WTC11 (cell line): ENCODE measurements around the gene MFNG. TPM values are rescaled to one million over a fixed set of nuclear protein-coding genes. Genes with fewer than 3 reads are reported as not detected.

Experiments
- ATAC-seq: fragments of 200-7000 bp; cut with Tn5 transposase; 2 replicates; pipeline ENCODE4 v1.10.0; 2021; ENCODE audit warnings: mild to moderate bottlenecking, moderate library complexity
- CTCF ChIA-PET: fragments of 300-600 bp; sonication (Branson Sonifier 250); formaldehyde crosslinking; loops from one replicate; lab custom pipeline; 2021; ENCODE audit warnings: antibody characterized with exemption; lab: Charles Lee
- POLR2A ChIA-PET: fragments of 350-600 bp; sonication (Branson Sonifier 250); formaldehyde crosslinking; loops from one replicate; lab custom pipeline; 2021; ENCODE audit warnings: antibody characterized with exemption; lab: Charles Lee
- DNase-seq: peaks from one replicate; pipeline ENCODE4 v3.0.0; 2021; ENCODE audit warnings: low spot score
- H3K27ac Mint-ChIP-seq: 2 replicates; pipeline ENCODE4 v1.8.0; 2021; ENCODE audit warnings: mixed read lengths
- H3K27me3 Mint-ChIP-seq: 2 replicates; pipeline ENCODE4 v1.8.0; 2021; ENCODE audit warnings: low read depth, mild to moderate bottlenecking, moderate library complexity, mixed read lengths
- H3K36me3 Mint-ChIP-seq: 2 replicates; pipeline ENCODE4 v1.8.0; 2021; ENCODE audit warnings: mixed read lengths
- H3K4me1 Mint-ChIP-seq: 2 replicates; pipeline ENCODE4 v1.8.0; 2022; ENCODE audit warnings: mixed read lengths
- H3K4me3 Mint-ChIP-seq: 2 replicates; pipeline ENCODE4 v1.8.0; 2021; ENCODE audit warnings: mild to moderate bottlenecking, moderate library complexity, mixed read lengths
- H3K9me3 Mint-ChIP-seq: 2 replicates; pipeline ENCODE4 v1.8.0; 2021; ENCODE audit warnings: mixed read lengths
- AFF4 ChIP-seq: sonication (generic); formaldehyde crosslinking; IDR thresholded peaks from 2 replicates; pipeline ENCODE4 v1.8.1; 2023; ENCODE audit warnings: mild to moderate bottlenecking, missing genetic modification reagents, borderline replicate concordance
- CBFB ChIP-seq: sonication (generic); formaldehyde crosslinking; IDR thresholded peaks from 2 replicates; pipeline ENCODE4 v1.8.1; 2022; ENCODE audit warnings: mild to moderate bottlenecking, low read depth, missing genetic modification reagents
- CREB1 ChIP-seq: sonication (generic); formaldehyde crosslinking; IDR thresholded peaks from 2 replicates; pipeline ENCODE4 v1.8.0; 2023; ENCODE audit warnings: mild to moderate bottlenecking, missing genetic modification reagents
- CREM ChIP-seq: sonication (generic); formaldehyde crosslinking; IDR thresholded peaks from 2 replicates; pipeline ENCODE4 v1.8.1; 2022; ENCODE audit warnings: mild to moderate bottlenecking, missing genetic modification reagents, moderate library complexity
- CTCF ChIP-seq: fragments of 200-600 bp; IDR thresholded peaks from 2 replicates; pipeline ENCODE4 v1.8.0; 2022; ENCODE audit warnings: antibody characterized with exemption
- E2F4 ChIP-seq: sonication (generic); formaldehyde crosslinking; IDR thresholded peaks from 2 replicates; pipeline ENCODE4 v1.8.1; 2022; ENCODE audit warnings: low read depth, mild to moderate bottlenecking, moderate library complexity, missing genetic modification reagents, borderline replicate concordance
- GRHL2 ChIP-seq: fragments of 250-450 bp; sonication (Bioruptor Pico); IDR thresholded peaks from 2 replicates; pipeline ENCODE4 v1.8.0; 2022; ENCODE audit warnings: mild to moderate bottlenecking, moderate library complexity; ENCODE audit not compliant: insufficient replicate concordance, severe bottlenecking
- IRF1 ChIP-seq: sonication (generic); formaldehyde crosslinking; IDR thresholded peaks from 2 replicates; pipeline ENCODE4 v1.8.0; 2023; ENCODE audit warnings: missing genetic modification reagents
- IRF2 ChIP-seq: sonication (generic); formaldehyde crosslinking; IDR thresholded peaks from 2 replicates; pipeline ENCODE4 v1.8.0; 2022; ENCODE audit warnings: low read depth, missing genetic modification reagents, borderline replicate concordance
- MXD4 ChIP-seq: fragments of 250-450 bp; sonication (Bioruptor Pico); IDR thresholded peaks from 2 replicates; pipeline ENCODE4 v1.8.0; 2021; ENCODE audit warnings: mild to moderate bottlenecking, moderate library complexity, borderline replicate concordance
- NFATC4 ChIP-seq: fragments of 250-450 bp; sonication (Bioruptor Pico); IDR thresholded peaks from 2 replicates; pipeline ENCODE4 v1.9.0; 2021; ENCODE audit warnings: mild to moderate bottlenecking
- NFYB ChIP-seq: sonication (generic); formaldehyde crosslinking; conservative IDR thresholded peaks from 2 replicates; pipeline ENCODE4 v1.8.0; 2022; ENCODE audit warnings: low read depth, missing genetic modification reagents
- NR2C2 ChIP-seq: sonication (generic); formaldehyde crosslinking; IDR thresholded peaks from 2 replicates; pipeline ENCODE4 v1.8.0; 2022; ENCODE audit warnings: mild to moderate bottlenecking, missing genetic modification reagents
- PRRX2 ChIP-seq: fragments of 250-450 bp; sonication (Bioruptor Pico); IDR thresholded peaks from 2 replicates; pipeline ENCODE4 v1.8.0; 2021; ENCODE audit warnings: mild to moderate bottlenecking
- RORB ChIP-seq: fragments of 250-450 bp; sonication (Bioruptor Pico); IDR thresholded peaks from 2 replicates; pipeline ENCODE4 v1.9.0; 2021; ENCODE audit warnings: mild to moderate bottlenecking
- STAT6 ChIP-seq: sonication (generic); formaldehyde crosslinking; conservative IDR thresholded peaks from 2 replicates; pipeline ENCODE4 v1.8.1; 2023; ENCODE audit warnings: mild to moderate bottlenecking, low read depth, missing genetic modification reagents, moderate library complexity
- USF1 ChIP-seq: sonication (generic); formaldehyde crosslinking; IDR thresholded peaks from 2 replicates; pipeline ENCODE4 v1.8.0; 2022; ENCODE audit warnings: mild to moderate bottlenecking, missing genetic modification reagents
- USF2 ChIP-seq: sonication (generic); formaldehyde crosslinking; IDR thresholded peaks from 2 replicates; pipeline ENCODE4 v1.8.1; 2023; ENCODE audit warnings: mild to moderate bottlenecking, missing genetic modification reagents, moderate library complexity
- ZNF671 ChIP-seq: fragments of 250-450 bp; sonication (Bioruptor Pico); IDR thresholded peaks from 2 replicates; pipeline ENCODE4 v1.8.0; 2021; ENCODE audit warnings: mild to moderate bottlenecking
- total RNA-seq: library from RNA; stranded (reverse); gene quantifications from 3 replicates; pipeline ENCODE4 v1.2.3, GENCODE V29; 2021

The MFNG gene
- total RNA-seq, 1 experiment from 2014 or later: 3.2 TPM

- no peak for DNase-seq
- POLR2A ChIA-PET: no interaction called here
Measured at GRCh38 chr22:37497062-37497599, 10.9 kb upstream of the MFNG start.

GRCh38 chr22:37496651-37497050, 10.5 kb upstream of the MFNG start:
- no peaks in the 10 kb centered on the region for H3K27me3 Mint-ChIP-seq
- ChIA-PET CTCF (interaction anchor here (1.2 to 5.6 kb wide), 6 partner anchors 8 to 96 kb away, joined by 5 to 104 read pairs (median 6); partner anchors contain the start of gene MFNG), POLR2A (no interaction called here)
- TF ChIP-seq NFYB (CRISPR knock-in tag) (peak; percentile 19; the same call in 1 of the 2 replicates), IRF2 (CRISPR knock-in tag) (no peak)
- H3K36me3 Mint-ChIP-seq: no peaks in the 10 kb centered on the region
- H3K27ac Mint-ChIP-seq: no peak overlapping the region
- H3K9me3 Mint-ChIP-seq: no peaks in the 10 kb centered on the region
- peaks cover 24% of the 10 kb centered on the region for H3K4me1 Mint-ChIP-seq
- peak; percentile 34 for DNase-seq
- no peak overlapping the region for H3K4me3 Mint-ChIP-seq
- ATAC-seq: peak; percentile 31

More at GRCh38 chr22:37497062-37497599, 10.9 kb upstream of the MFNG start:
- H3K9me3 Mint-ChIP-seq: no peaks in the 10 kb centered on the region
- no peak for ATAC-seq
- no peak overlapping the region for H3K27ac Mint-ChIP-seq
- TF ChIP-seq USF2 (CRISPR knock-in tag) (no peak), NR2C2 (no peak), CBFB (CRISPR knock-in tag) (no peak), CREM (CRISPR knock-in tag) (no peak), E2F4 (CRISPR knock-in tag) (no peak), RORB (CRISPR knock-in tag) (no peak), IRF1 (CRISPR knock-in tag) (no peak), USF1 (no peak), MXD4 (CRISPR knock-in tag) (no peak)
- TF ChIP-seq, all 79 proteins: peak for 0
- CTCF ChIA-PET: interaction anchor here (1.2 to 5.6 kb wide), 9 partner anchors 9 to 95 kb away, joined by 3 to 104 read pairs (median 6); partner anchors contain the start of gene MFNG
- Mint-ChIP-seq H3K4me1 (peaks cover 29% of the 10 kb centered on the region), H3K36me3 (no peaks in the 10 kb centered on the region), H3K27me3 (no peaks in the 10 kb centered on the region), H3K4me3 (no peak overlapping the region)

- ATAC-seq (no peak), DNase-seq (no peak)
- Mint-ChIP-seq H3K27me3 (no peaks in the 10 kb centered on the region), H3K4me1 (peaks cover 27% of the 10 kb centered on the region), H3K36me3 (no peaks in the 10 kb centered on the region), H3K4me3 (no peak overlapping the region), H3K9me3 (no peaks in the 10 kb centered on the region), H3K27ac (no peak overlapping the region)
- ChIA-PET POLR2A (no interaction called here), CTCF (interaction anchor here (0.7 to 10.8 kb wide), 5 partner anchors 8 to 98 kb away, joined by 3 to 175 read pairs (median 3); no protein-coding TSS in a partner anchor)
- no peak for TF ChIP-seq NFATC4
- no peak for TF ChIP-seq CTCF
- no peak for TF ChIP-seq STAT6 (CRISPR knock-in tag)
- no peak for TF ChIP-seq CREB1
- TF ChIP-seq AFF4 (CRISPR knock-in tag): no peak
- no peak for TF ChIP-seq RORB (CRISPR knock-in tag)
- TF ChIP-seq PRRX2: no peak
- TF ChIP-seq GRHL2: no peak
- no peak for TF ChIP-seq ZNF671
Measured at GRCh38 chr22:37493979-37494378, 7.8 kb upstream of the MFNG start.
